HAP-1 (cell line): ENCODE data around the gene NRG3.

Experiments used
- DNase-seq, 2 experiments: peaks; one replicate each; pipeline ENCODE4 v3.0.0-alpha.2; 2016 to 2020; ENCODE audit warnings: low spot score in 2 of 2
- H3K27me3 ChIP-seq: fragments of 250-450 bp; sonication (Bioruptor Pico); 2 replicates; pipeline ENCODE4 v1.5.1; 2020; ENCODE audit warnings: low read depth, mild to moderate bottlenecking, moderate library complexity
- H3K36me3 ChIP-seq: fragments of 250-450 bp; sonication (Bioruptor Pico); replicated peaks from 2 replicates; pipeline ENCODE4 v1.5.1; 2020; ENCODE audit warnings: mild to moderate bottlenecking
- H3K4me1 ChIP-seq: fragments of 250-450 bp; sonication (Bioruptor Pico); 2 replicates; pipeline ENCODE4 v1.5.1; 2020; ENCODE audit warnings: mild to moderate bottlenecking
- H3K4me3 ChIP-seq: fragments of 250-450 bp; sonication (Bioruptor Pico); 2 replicates; pipeline ENCODE4 v1.5.1; 2020; ENCODE audit warnings: mild to moderate bottlenecking, moderate library complexity
- H3K9me3 ChIP-seq: fragments of 250-450 bp; sonication (Bioruptor Pico); 2 replicates; pipeline ENCODE4 v1.5.1; 2020; ENCODE audit warnings: mild to moderate bottlenecking, moderate library complexity
- in situ Hi-C: fragments of 300-500 bp; cut with MboI; formaldehyde crosslinking; loops from 3 replicates; pipeline ENCODE4 v1.14.3; 2020; ENCODE audit warnings: low sequenced_read_pairs, inconsistent platforms, mixed read lengths

The NRG3 gene

DNA sequence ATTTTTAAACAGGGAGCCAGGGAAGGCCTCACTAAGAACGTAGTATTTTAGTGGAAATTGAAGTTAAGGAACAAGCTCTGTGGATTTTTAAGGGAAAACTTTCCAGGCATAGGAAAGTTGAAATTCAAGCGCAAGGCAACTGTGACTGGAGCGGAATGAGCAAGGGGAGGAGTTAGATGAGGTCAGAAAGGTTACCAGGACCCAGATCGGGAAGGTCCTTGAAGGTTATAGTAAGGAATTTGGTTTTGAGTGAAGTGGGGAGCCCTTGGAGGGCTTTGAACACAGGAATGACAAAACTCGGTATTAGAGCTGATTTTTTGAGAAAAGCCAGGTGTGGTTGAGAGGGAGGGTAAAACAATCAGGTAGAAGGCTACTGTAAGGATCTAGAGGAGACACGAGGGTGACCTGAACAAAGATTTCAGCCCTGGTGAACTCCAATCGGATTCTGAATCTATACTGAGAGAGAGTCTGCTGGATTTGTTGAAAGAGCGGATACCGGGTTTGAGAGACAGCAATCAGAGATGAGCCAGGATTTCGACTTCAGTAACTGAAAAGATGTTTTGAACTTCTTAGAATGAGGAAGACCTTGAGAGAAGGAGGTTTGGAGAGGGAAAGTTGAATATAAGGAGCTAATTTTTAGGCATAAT is 1013.9 kb downstream of the NRG3 start:
- no peak for DNase-seq
- Histone ChIP-seq H3K4me1 (no peaks in the 10 kb centered on the region), H3K4me3 (no peak overlapping the region), H3K36me3 (no peaks in the 10 kb centered on the region), H3K9me3 (no peaks in the 10 kb centered on the region), H3K27me3 (no peaks in the 10 kb centered on the region)
- in situ Hi-C loops, result no loop called here

GRCh38 chr10:82889728-82890127 is 1014.7 kb downstream of the NRG3 start:
- Histone ChIP-seq H3K27me3 (no peaks in the 10 kb centered on the region), H3K4me1 (no peaks in the 10 kb centered on the region), H3K36me3 (no peaks in the 10 kb centered on the region), H3K9me3 (no peaks in the 10 kb centered on the region), H3K4me3 (no peak overlapping the region)
- in situ Hi-C loops, result no loop called here
- no peak for DNase-seq

GRCh38 chr10:82890573-82890972 is 1015.6 kb downstream of the NRG3 start:
- no peak for DNase-seq
- Histone ChIP-seq H3K4me1 (no peaks in the 10 kb centered on the region), H3K36me3 (no peaks in the 10 kb centered on the region), H3K9me3 (no peaks in the 10 kb centered on the region), H3K4me3 (no peak overlapping the region), H3K27me3 (no peaks in the 10 kb centered on the region)
- in situ Hi-C loops, result no loop called here

GRCh38 chr10:82908096-82908495 is 1033.1 kb downstream of the NRG3 start:
- Histone ChIP-seq H3K4me1 (no peaks in the 10 kb centered on the region), H3K27me3 (no peaks in the 10 kb centered on the region), H3K4me3 (no peak overlapping the region), H3K36me3 (no peaks in the 10 kb centered on the region), H3K9me3 (no peaks in the 10 kb centered on the region)
- no peak for DNase-seq
- in situ Hi-C loops, result no loop called here

DNA sequence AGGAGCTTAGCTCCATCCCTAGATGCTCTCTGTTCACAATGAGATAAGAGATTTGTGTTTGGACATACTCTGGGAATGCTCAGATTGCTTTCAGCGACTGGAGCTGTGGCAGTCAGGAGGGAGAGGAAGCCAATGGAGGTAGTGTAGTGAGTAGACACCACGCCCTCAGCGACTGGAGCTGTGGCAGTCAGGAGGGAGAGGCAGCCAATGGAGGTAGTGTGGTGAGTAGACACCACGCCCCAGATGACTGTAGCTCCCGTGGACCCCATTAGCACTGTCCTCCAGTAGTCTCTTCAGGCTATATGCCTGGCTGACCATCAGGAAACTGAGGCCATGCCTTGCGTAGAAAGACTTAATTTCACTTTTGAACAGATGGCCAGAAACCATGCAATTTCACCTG is 1033.8 kb downstream of the NRG3 start:
- H3K4me3 ChIP-seq, result no peak overlapping the region
- DNase-seq, result no peak
- no peaks in the 10 kb centered on the region for H3K36me3 ChIP-seq
- H3K27me3 ChIP-seq, result no peaks in the 10 kb centered on the region
- in situ Hi-C loops, result no loop called here
- no peaks in the 10 kb centered on the region for H3K4me1 ChIP-seq
- no peaks in the 10 kb centered on the region for H3K9me3 ChIP-seq

GRCh38 chr10:82910301-82910700 is 1035.3 kb downstream of the NRG3 start:
- no peak for DNase-seq
- Histone ChIP-seq H3K27me3 (no peaks in the 10 kb centered on the region), H3K4me3 (no peak overlapping the region), H3K9me3 (no peaks in the 10 kb centered on the region), H3K4me1 (no peaks in the 10 kb centered on the region), H3K36me3 (no peaks in the 10 kb centered on the region)
- in situ Hi-C loops, result no loop called here

DNA sequence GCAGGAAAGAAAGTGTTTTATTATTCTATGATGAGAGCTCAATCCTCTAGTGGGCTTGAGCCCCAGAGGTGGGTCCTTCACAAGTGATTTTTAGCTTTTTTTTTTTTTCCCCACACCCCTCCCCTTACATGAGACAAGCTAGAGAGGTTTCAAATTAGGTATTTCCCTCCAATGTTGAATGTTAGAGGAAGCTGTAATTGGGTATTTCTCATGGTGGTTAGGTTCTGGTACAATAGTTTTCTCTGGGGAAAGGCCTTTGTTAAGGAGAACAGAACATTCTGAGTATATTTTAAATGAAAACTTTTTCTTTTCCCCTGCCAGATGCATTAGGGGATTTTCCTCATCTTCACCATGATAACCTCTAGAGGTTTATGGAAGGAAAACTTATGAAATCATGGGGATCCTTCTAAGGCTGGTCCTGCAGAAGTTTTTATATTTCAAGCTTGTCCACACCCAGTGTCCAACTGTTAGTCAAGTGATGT is 1039.7 kb downstream of the NRG3 start:
- H3K36me3 ChIP-seq, result no peaks in the 10 kb centered on the region
- H3K4me1 ChIP-seq, result no peaks in the 10 kb centered on the region
- no peak overlapping the region for H3K4me3 ChIP-seq
- DNase-seq, result no peak
- in situ Hi-C loops, result no loop called here
- H3K9me3 ChIP-seq, result no peaks in the 10 kb centered on the region
- H3K27me3 ChIP-seq, result no peaks in the 10 kb centered on the region

DNA sequence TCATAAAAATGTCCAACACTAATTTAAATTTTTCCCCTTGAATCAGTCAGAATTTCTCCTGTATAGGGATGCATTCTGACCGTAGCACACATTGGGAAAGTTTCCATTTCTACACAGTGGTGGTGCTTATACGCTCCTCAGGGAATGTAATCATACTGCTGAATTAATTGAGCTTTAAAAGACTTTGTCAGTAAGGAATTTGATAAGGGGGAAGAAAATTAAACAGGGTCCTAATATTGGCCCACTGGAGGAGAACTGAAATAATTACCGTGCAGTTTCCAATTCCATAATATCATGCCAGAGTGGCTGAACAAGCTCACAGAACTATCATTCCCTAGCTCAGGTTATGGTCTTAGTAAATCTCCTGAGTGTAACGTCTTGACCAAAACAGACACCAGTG is 1041.9 kb downstream of the NRG3 start:
- H3K27me3 ChIP-seq, result no peaks in the 10 kb centered on the region
- in situ Hi-C loops, result no loop called here
- no peaks in the 10 kb centered on the region for H3K36me3 ChIP-seq
- no peak for DNase-seq
- H3K4me3 ChIP-seq, result no peak overlapping the region
- H3K4me1 ChIP-seq, result no peaks in the 10 kb centered on the region
- H3K9me3 ChIP-seq, result no peaks in the 10 kb centered on the region

DNA sequence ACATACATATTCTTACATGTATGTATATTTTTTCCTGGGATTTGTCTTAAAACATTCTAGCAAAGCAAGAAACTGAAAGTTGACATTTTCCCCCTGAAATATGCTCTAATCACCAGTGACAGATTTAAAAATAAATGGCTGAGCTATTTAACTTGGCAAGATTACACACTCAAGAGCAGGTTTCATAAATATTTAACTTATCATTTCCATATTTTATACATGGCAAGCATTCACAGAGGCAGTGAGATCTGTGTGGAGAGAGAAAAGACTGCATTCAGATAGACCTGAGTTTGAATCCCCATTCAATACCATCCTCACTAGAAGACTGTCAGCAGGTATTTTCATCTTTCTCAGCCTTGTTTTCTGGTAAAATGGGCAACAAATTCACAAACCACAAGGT is 1043.0 kb downstream of the NRG3 start:
- no peaks in the 10 kb centered on the region for H3K36me3 ChIP-seq
- in situ Hi-C loops, result no loop called here
- DNase-seq, result no peak
- no peaks in the 10 kb centered on the region for H3K4me1 ChIP-seq
- no peaks in the 10 kb centered on the region for H3K27me3 ChIP-seq
- no peak overlapping the region for H3K4me3 ChIP-seq
- H3K9me3 ChIP-seq, result no peaks in the 10 kb centered on the region

DNA sequence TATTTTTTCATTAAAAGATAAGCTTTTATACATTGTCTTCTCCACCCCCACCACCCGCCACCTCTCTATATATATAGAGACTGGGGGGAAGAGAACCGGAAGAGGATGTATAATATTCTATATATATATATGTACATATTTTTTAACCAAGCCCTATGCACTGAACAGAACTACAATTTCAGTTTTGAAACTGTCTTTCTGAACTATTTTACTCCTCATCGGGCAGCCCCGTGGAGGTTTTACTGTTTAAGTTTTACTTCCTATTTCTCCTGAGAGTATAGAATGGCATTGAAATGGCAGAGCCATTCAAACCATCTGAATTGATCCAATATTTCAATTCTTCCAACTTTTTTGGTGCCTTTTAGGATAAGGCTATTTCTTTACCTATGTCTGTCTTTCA is 1047.1 kb downstream of the NRG3 start:
- Histone ChIP-seq H3K27me3 (no peaks in the 10 kb centered on the region), H3K4me1 (no peaks in the 10 kb centered on the region), H3K4me3 (no peak overlapping the region), H3K9me3 (no peaks in the 10 kb centered on the region; the same call in 1 of the 2 replicates), H3K36me3 (no peaks in the 10 kb centered on the region)
- no peak for DNase-seq
- in situ Hi-C loops, result no loop called here

- no peak for DNase-seq
- H3K4me1 ChIP-seq, result no peaks in the 10 kb centered on the region
- in situ Hi-C loops, result no loop called here
- no peaks in the 10 kb centered on the region for H3K27me3 ChIP-seq
- no peak overlapping the region for H3K4me3 ChIP-seq
- H3K36me3 ChIP-seq, result no peaks in the 10 kb centered on the region
- H3K9me3 ChIP-seq, result no peaks in the 10 kb centered on the region; the same call in 1 of the 2 replicates
Measured at GRCh38 chr10:82922755-82923154, 1047.8 kb downstream of the NRG3 start.

DNA sequence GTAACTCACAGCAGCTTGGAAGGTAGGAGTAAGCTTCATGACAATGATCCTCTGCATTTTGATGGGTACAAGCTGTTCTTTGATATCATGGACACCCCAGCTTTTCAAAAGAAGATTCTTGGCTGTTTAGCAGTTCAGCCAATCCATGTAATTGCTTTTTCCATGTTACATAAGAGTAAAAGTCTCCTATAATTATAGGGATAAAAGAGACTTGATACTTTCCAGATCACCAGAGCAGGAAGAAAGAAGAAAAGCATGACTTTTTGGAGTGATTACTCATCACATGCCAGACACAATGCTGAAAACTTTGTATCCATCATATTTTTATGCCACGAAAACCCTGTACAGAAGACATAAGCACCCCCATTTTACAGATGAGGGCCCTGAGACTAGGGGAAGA is 1049.7 kb downstream of the NRG3 start:
- Histone ChIP-seq H3K4me3 (no peak overlapping the region), H3K27me3 (no peaks in the 10 kb centered on the region), H3K36me3 (no peaks in the 10 kb centered on the region), H3K4me1 (no peaks in the 10 kb centered on the region), H3K9me3 (no peaks in the 10 kb centered on the region; the same call in 1 of the 2 replicates)
- in situ Hi-C loops, result no loop called here
- no peak for DNase-seq

- Histone ChIP-seq H3K9me3 (no peaks in the 10 kb centered on the region; the same call in 1 of the 2 replicates), H3K4me3 (no peak overlapping the region), H3K4me1 (no peaks in the 10 kb centered on the region), H3K27me3 (no peaks in the 10 kb centered on the region), H3K36me3 (no peaks in the 10 kb centered on the region)
- no peak for DNase-seq
- in situ Hi-C loops, result no loop called here
Measured at GRCh38 chr10:82925547-82925946, 1050.6 kb downstream of the NRG3 start.

- in situ Hi-C loops, result no loop called here
- no peak for DNase-seq
- Histone ChIP-seq H3K27me3 (no peaks in the 10 kb centered on the region), H3K4me3 (no peak overlapping the region), H3K9me3 (no peaks in the 10 kb centered on the region), H3K36me3 (no peaks in the 10 kb centered on the region), H3K4me1 (no peaks in the 10 kb centered on the region)
Measured at GRCh38 chr10:82932451-82932850, 1057.5 kb downstream of the NRG3 start.

DNA sequence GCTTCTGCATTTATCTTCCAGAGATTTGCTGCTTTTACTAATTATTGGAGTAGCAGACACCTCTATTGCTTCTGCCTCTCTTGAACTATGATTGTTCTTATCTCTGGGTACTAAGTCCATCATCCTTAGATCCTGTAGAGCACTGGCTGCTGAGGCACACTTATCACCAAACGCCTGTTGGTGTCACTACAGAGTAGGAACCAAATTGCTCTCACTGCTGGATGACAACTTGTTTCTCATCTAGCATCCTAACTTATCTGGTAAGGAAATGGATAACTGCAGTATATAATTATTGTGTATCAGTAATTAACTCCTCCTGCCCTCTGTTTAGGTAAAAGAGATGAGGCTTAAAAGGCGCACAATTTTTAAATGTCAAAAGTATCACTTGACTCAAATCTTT is 1059.4 kb downstream of the NRG3 start:
- Histone ChIP-seq H3K4me3 (no peak overlapping the region), H3K4me1 (no peaks in the 10 kb centered on the region), H3K27me3 (no peaks in the 10 kb centered on the region), H3K36me3 (no peaks in the 10 kb centered on the region), H3K9me3 (no peaks in the 10 kb centered on the region)
- in situ Hi-C loops, result no loop called here
- DNase-seq, result no peak
